K562 (cell line): ENCODE measurements around the gene PIK3R4. TPM values are rescaled to one million over a fixed set of nuclear protein-coding genes. Genes with fewer than 3 reads are reported as not detected.

Source experiments
- ATAC-seq: fragments of 200-7000 bp; cut with Tn5 transposase; 3 replicates; pipeline ENCODE4 v1.9.1; 2020; ENCODE audit warnings: moderate library complexity
- BruUV-seq: library from RNA; stranded (reverse); fragments of 400-500 nt; replicated peaks from 2 replicates; lab custom pipeline; 2021; lab: Mats Ljungman, UMichigan
- CTCF ChIA-PET: fragments of 300-600 bp; formaldehyde crosslinking; extraction: SDS; loops from one replicate; lab custom pipeline; 2021; ENCODE audit warnings: low intra/inter-chr PET ratio; lab: Yijun Ruan, JAX
- POLR2A ChIA-PET: fragments of 300-600, 350-650 bp; sonication (Branson Sonifier 250); formaldehyde crosslinking; extraction: SDS; loops from one replicate; lab custom pipeline; 2021; ENCODE audit warnings: antibody characterized with exemption, inconsistent platforms; lab: Yijun Ruan, JAX
- DNase-seq, 4 experiments: peaks; one replicate each; pipeline versions ENCODE4 v3.0.0 to v3.0.0-alpha.2; 2011 to 2018; ENCODE audit warnings: low spot score in 3 of 4, mixed read lengths in 3 of 4; ENCODE audit errors: extremely low read depth in 1 of 4
- FAIRE-seq: peaks from 2 replicates; lab custom pipeline; 2011; peaks lifted over from hg19 to GRCh38; lab: Jason Lieb, UNC
- H2AFZ ChIP-seq: 2 replicates; pipeline ENCODE4 v1.6.0; 2011; ENCODE audit warnings: low read depth, low read length, control low read depth, inconsistent platforms
- H3K27ac ChIP-seq: fragments of 200-600 bp; 3 replicates; pipeline ENCODE4 v1.8.0; 2011; ENCODE audit warnings: low read depth, mild to moderate bottlenecking, control low read depth, inconsistent platforms, low read length, moderate library complexity, mixed read lengths; ENCODE audit errors: extremely low read depth
- H3K27me3 ChIP-seq, 2 experiments: fragments of 300-600 bp in 1 of 2; 2 replicates in 1 of 2; 3 replicates in 1 of 2; pipeline versions ENCODE4 v1.6.0 to v1.8.0; 2011; ENCODE audit warnings: inconsistent platforms in 2 of 2, low read length in 2 of 2, mild to moderate bottlenecking in 1 of 2, mixed read lengths in 1 of 2, moderate library complexity in 1 of 2; ENCODE audit not compliant: control insufficient read depth in 2 of 2, insufficient read depth in 2 of 2
- H3K36me3 ChIP-seq: fragments of 300-600 bp; 3 replicates; pipeline ENCODE4 v1.8.0; 2011; ENCODE audit warnings: mild to moderate bottlenecking, low read length, inconsistent platforms; ENCODE audit not compliant: control insufficient read depth, insufficient read depth
- H3K4me1 ChIP-seq, 2 experiments: fragments of 200-600 bp in 1 of 2; replicated peaks in 1 of 2; 2 replicates in 1 of 2; 3 replicates in 1 of 2; pipeline versions ENCODE4 v1.5.1 to v1.8.0; 2011; ENCODE audit warnings: inconsistent platforms in 2 of 2, low read length in 2 of 2, mild to moderate bottlenecking in 1 of 2, mixed read lengths in 1 of 2, moderate library complexity in 1 of 2; ENCODE audit not compliant: control insufficient read depth in 2 of 2, insufficient read depth in 2 of 2
- H3K4me2 ChIP-seq: 2 replicates; pipeline ENCODE4 v1.6.1; 2011; ENCODE audit warnings: low read length, control low read depth, inconsistent platforms, mixed read lengths; ENCODE audit not compliant: insufficient read depth
- H3K4me3 ChIP-seq: fragments of 200-600 bp; sonication (generic), shearing (Covaris generic); 2 replicates; pipeline ENCODE4 v1.5.1; 2016; ENCODE audit warnings: control low read depth, inconsistent platforms
- H3K79me2 ChIP-seq: fragments of 200-600 bp; 3 replicates; pipeline ENCODE4 v1.8.0; 2011; ENCODE audit warnings: low read length, inconsistent platforms; ENCODE audit not compliant: control insufficient read depth, insufficient read depth
- H3K9ac ChIP-seq, 2 experiments: 2 replicates each; pipeline versions ENCODE4 v1.6.0 to v1.6.1; 2011; ENCODE audit warnings: low read depth in 2 of 2, low read length in 2 of 2, control low read depth in 1 of 2, inconsistent platforms in 1 of 2, mild to moderate bottlenecking in 1 of 2, mixed read lengths in 1 of 2; ENCODE audit not compliant: insufficient read depth in 1 of 2
- H3K9me1 ChIP-seq: one replicate; pipeline ENCODE4 v1.6.0; 2011; ENCODE audit warnings: inconsistent platforms, mild to moderate bottlenecking, low read length, moderate library complexity; ENCODE audit not compliant: control insufficient read depth, insufficient read depth
- H3K9me3 ChIP-seq: replicated peaks from 2 replicates; pipeline ENCODE4 v1.5.1; 2011; ENCODE audit warnings: low read depth, low read length, inconsistent platforms; ENCODE audit not compliant: control insufficient read depth, insufficient read depth
- H4K20me1 ChIP-seq: replicated peaks from 2 replicates; pipeline ENCODE4 v1.6.1; 2011; ENCODE audit warnings: low read length, inconsistent platforms, mixed read lengths; ENCODE audit not compliant: control insufficient read depth, insufficient read depth
- CHAMP1 ChIP-seq: fragments of 450-650 bp; IDR thresholded peaks from 2 replicates; pipeline ENCODE4 v1.6.1; 2016; ENCODE audit warnings: mild to moderate bottlenecking
- GATA2 ChIP-seq: sonication (generic); formaldehyde crosslinking; IDR thresholded peaks from 2 replicates; pipeline ENCODE4 v1.4.0; 2020; ENCODE audit warnings: mild to moderate bottlenecking, missing genetic modification reagents
- PHB ChIP-seq: fragments of 250-450 bp; sonication (Bioruptor Pico); IDR thresholded peaks from 2 replicates; pipeline ENCODE4 v1.5.0; 2021
- SMAD2 ChIP-seq: fragments of 150-350 bp; IDR thresholded peaks from 2 replicates; pipeline ENCODE4 v1.6.1; 2014; ENCODE audit warnings: low read depth, mild to moderate bottlenecking, low read length
- ZC3H4 ChIP-seq: sonication (generic); formaldehyde crosslinking; IDR thresholded peaks from 2 replicates; pipeline ENCODE4 v1.9.0; 2021; ENCODE audit warnings: missing genetic modification reagents, borderline replicate concordance
- ZNF76 ChIP-seq: fragments of 250-450 bp; sonication (Bioruptor Pico); IDR thresholded peaks from 2 replicates; pipeline ENCODE4 v1.4.0; 2020; ENCODE audit warnings: mild to moderate bottlenecking, moderate library complexity, borderline replicate concordance
- WGBS: fragments of 100-300 bp; shearing (Covaris generic); methylation state at CpG from one replicate; pipeline ENCODE4 v1.1.6; 2016; ENCODE audit warnings: low coverage, mixed read lengths; ENCODE audit not compliant: insufficient coverage; ENCODE audit errors: missing lambda C conversion rate; 5-methylcytosine and 5-hydroxymethylcytosine counted together
- in situ Hi-C: fragments of 300-500 bp; cut with MboI; formaldehyde crosslinking; loops from 4 replicates; pipeline ENCODE4 v1.15.0; 2018; ENCODE audit warnings: inconsistent platforms, mixed read lengths
- intact Hi-C: fragments of 100-400 bp; cut with micrococcal nuclease; formaldehyde crosslinking; loops from 2 replicates; pipeline ENCODE4 v1.14.2; 2022
- polyA plus RNA-seq, 8 experiments: library from polyadenylated mRNA; depleted of rRNA in 4 of 8; stranded (reverse) in 5 of 8; unstranded in 3 of 8; fragments of >200 nt; fragmentation: Nextera tagmentation in 2 of 8; fragmentation: Illumina TruSeq in 1 of 8; extraction: Ambion mirVana in 2 of 8; extraction: Trizol in 1 of 8; gene quantifications; 2 replicates each; pipeline versions ENCODE4 v1.2.1 to v1.2.3, GENCODE V29; 2011 to 2014; ENCODE audit warnings: inconsistent platforms in 1 of 8, missing spikeins in 1 of 8
- total RNA-seq, 7 experiments: library from RNA; depleted of rRNA in 6 of 7; stranded (reverse); fragments of >200 nt in 6 of 7; fragmentation: Illumina TruSeq in 2 of 7; extraction: Trizol in 2 of 7; gene quantifications; 2 replicates each; pipeline versions ENCODE4 v1.2.1 to v1.2.3, GENCODE V29; 2011 to 2021; ENCODE audit warnings: low replicate concordance in 1 of 7
- TF ChIP-seq, protein P1 (sequence below): fragments of 450-650 bp; formaldehyde crosslinking; IDR thresholded peaks from 2 replicates; pipeline ENCODE4 v1.4.0; 2022; ENCODE audit warnings: missing genetic modification characterization

Gene PIK3R4
- total and polyA plus RNA-seq, 9 of the 15 experiments (the other 6 are each of a cell fraction or from before 2014, with no cell fraction given): 20.6 to 45.8 (median 26.0) TPM

- TF ChIP-seq GATA2 (CRISPR knock-in tag) (no peak), SMAD2 (no peak), PHB (CRISPR knock-in tag) (no peak), ZNF76 (CRISPR knock-in tag) (no peak), ZC3H4 (no peak), CHAMP1 (no peak)
- TF ChIP-seq, protein P1, sequence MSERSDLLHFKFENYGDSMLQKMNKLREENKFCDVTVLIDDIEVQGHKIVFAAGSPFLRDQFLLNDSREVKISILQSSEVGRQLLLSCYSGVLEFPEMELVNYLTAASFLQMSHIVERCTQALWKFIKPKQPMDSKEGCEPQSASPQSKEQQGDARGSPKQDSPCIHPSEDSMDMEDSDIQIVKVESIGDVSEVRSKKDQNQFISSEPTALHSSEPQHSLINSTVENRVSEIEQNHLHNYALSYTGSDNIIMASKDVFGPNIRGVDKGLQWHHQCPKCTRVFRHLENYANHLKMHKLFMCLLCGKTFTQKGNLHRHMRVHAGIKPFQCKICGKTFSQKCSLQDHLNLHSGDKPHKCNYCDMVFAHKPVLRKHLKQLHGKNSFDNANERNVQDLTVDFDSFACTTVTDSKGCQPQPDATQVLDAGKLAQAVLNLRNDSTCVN: no peak
- TF ChIP-seq, all 486 proteins: peak for 0
Measured at GRCh38 chr3:130761730-130762311, 15.2 kb upstream of the PIK3R4 start.

More at GRCh38 chr3:130761730-130762311, 15.2 kb upstream of the PIK3R4 start:
- Histone ChIP-seq H3K36me3 (no peaks in the 10 kb centered on the region), H3K79me2 (no peaks in the 10 kb centered on the region), H3K9me1 (no peaks in the 10 kb centered on the region), H3K4me2 (no peak overlapping the region), H3K27me3 (no peaks in the 10 kb centered on the region), H3K27ac (no peak overlapping the region), H3K4me3 (no peak overlapping the region), H3K9me3 (no peaks in the 10 kb centered on the region), H3K4me1 (no peaks in the 10 kb centered on the region; a peak in 1 of 5 replicates), H3K9ac (no peak overlapping the region), H2AFZ (no peak overlapping the region), H4K20me1 (no peaks in the 10 kb centered on the region)
- BruUV-seq: no TSS peak
- ChIA-PET CTCF (interaction anchor here (4.1 kb wide), 1 partner anchor 130 kb away, joined by 26 read pairs; the partner anchor contains the start of gene ATP2C1), POLR2A (interaction anchor here (1.4 kb wide), 1 partner anchor 14 kb away, joined by 3 read pairs; no protein-coding TSS in a partner anchor)
- FAIRE-seq (no peak), ATAC-seq (no peak), DNase-seq (no peak)
- WGBS: 59% methylated on average over 6 of the region's 9 CpGs
- in situ Hi-C loops: no loop called here
- intact Hi-C loops: no loop called here
